Body of pancreas (tissue), 4 donors: ENCODE data around the gene USH2A.

Experiments used
- POLR2A ChIP-seq, 3 donors: fragments of 450-650 bp; IDR thresholded peaks; one replicate each; pipeline ENCODE4 v1.6.1; 2016; ENCODE audit warnings: antibody characterized with exemption in 3 of 3, mild to moderate bottlenecking in 2 of 3
- TF ChIP-seq, protein P1 (sequence below), 7 experiments: fragments of 450-650 bp in 4 of 7; fragments of 200-600 bp in 3 of 7; sonication (generic) in 3 of 7; IDR thresholded peaks; one replicate each; pipeline ENCODE4 v1.5.1; 2016 to 2019; ENCODE audit warnings: antibody characterized with exemption in 7 of 7

DNA sequence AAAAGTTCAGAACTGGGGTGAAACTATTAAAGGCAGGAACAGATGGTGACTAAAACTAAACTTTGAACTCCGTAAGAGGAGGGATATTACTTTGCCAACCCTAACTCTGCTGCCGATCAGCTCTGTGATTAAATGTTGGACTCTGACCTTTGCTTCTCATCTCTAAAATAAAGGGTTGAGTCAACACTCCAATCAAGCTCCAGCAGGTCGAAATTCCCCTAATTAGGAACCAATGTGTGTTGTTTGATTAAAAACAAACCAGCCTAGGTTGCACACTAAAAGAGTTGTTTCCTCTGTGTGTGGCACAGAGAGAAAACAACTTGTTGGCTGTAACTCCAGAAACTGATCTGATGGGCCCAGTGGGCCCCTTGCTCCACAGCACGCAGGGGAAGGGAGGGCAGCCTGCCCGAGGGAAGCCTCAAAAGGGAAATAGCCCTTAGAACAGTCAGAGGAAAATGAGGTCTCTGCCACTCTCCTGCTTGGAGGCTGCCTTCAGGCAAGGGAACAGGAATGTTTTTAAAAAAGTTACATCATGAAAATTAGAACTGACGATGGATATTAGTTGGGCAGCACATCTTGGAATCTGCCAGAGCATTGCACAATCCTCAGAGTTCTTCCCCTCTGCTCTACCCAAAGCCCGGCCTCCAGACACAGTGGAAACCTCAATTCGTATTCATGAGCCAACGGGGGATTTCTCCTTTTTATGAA is 786.8 kb downstream of the USH2A start:
- TF ChIP-seq, protein P1, sequence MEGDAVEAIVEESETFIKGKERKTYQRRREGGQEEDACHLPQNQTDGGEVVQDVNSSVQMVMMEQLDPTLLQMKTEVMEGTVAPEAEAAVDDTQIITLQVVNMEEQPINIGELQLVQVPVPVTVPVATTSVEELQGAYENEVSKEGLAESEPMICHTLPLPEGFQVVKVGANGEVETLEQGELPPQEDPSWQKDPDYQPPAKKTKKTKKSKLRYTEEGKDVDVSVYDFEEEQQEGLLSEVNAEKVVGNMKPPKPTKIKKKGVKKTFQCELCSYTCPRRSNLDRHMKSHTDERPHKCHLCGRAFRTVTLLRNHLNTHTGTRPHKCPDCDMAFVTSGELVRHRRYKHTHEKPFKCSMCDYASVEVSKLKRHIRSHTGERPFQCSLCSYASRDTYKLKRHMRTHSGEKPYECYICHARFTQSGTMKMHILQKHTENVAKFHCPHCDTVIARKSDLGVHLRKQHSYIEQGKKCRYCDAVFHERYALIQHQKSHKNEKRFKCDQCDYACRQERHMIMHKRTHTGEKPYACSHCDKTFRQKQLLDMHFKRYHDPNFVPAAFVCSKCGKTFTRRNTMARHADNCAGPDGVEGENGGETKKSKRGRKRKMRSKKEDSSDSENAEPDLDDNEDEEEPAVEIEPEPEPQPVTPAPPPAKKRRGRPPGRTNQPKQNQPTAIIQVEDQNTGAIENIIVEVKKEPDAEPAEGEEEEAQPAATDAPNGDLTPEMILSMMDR (IDR thresholded peaks at IDR 0.05) = no peak
- no peak for TF ChIP-seq POLR2A (IDR thresholded peaks at IDR 0.05)
